Measurements from ENCODE around the gene DRD1. TPM values are rescaled to one million over a fixed set of nuclear protein-coding genes. Genes with fewer than 3 reads are reported as not detected.
"Not testable (repeated sequence)": the region's sequence is repeated elsewhere in the genome, so short reads cannot be mapped to it uniquely, and the experiment has no call there.

Gene DRD1
- total RNA-seq, 2 donors from 2014 or later, result not detected

GRCh38 chr5:175406300-175406699 is 37.7 kb downstream of the DRD1 start:
- peaks cover 5% of the 10 kb centered on the region in 2 donors for H3K9me3 Mint-ChIP-seq
- DNase-seq (ENCODE audit: low spot score in 2 of 2), result no peak
- H3K36me3 Mint-ChIP-seq, result no peaks in the 10 kb centered on the region
- no peak overlapping the region for H3K27ac Mint-ChIP-seq
- ATAC-seq, result no peak

GRCh38 chr5:175397590-175398297 is 46.2 kb downstream of the DRD1 start:
- not testable (repeated sequence) for H3K36me3 Mint-ChIP-seq; DNase-seq (ENCODE audit: low spot score in 2 of 2); H3K9me3 Mint-ChIP-seq; ATAC-seq; H3K27ac Mint-ChIP-seq

DNA sequence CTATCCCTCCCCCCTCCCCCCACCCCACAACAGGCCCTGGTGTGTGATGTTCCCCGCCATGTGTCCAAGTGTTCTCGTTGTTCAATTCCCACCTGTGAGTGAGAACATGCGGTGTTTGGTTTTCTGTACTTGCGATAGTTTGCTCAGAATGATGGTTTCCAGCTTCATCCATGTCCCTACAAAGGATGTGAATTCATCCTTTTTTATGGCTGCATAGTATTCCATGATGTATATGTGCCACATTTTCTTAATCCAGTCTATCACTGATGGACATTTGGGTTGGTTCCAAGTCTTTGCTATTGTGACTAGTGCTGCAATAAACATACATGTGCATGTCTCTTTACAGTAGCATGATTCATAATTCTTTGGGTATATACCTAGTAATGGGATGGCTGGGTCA is 48.6 kb downstream of the DRD1 start:
- not testable (repeated sequence) for H3K36me3 Mint-ChIP-seq; H3K9me3 Mint-ChIP-seq; H3K27ac Mint-ChIP-seq; ATAC-seq; DNase-seq (ENCODE audit: low spot score in 2 of 2)

DNA sequence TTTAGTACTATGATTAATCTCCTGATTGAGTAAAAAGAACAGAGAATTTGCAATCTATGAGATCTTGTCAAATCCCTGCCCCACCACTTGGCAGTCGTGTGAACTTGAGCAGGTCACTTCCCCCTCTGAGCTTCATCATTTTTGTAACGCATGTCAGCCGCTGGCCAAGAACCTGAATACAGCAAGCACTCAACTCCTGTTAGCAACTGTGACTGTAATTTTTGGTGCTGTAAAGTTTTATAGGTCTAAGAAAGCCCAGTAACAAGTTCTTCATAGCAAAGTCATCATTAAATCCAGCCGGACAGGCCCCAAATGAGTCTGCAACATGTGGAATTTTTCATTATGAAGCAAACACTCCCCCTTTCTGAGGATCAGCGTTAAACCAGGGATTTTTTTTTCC is 49.4 kb downstream of the DRD1 start:
- DNase-seq (ENCODE audit: low spot score in 2 of 2) (no peak), ATAC-seq (no peak)
- H3K27ac Mint-ChIP-seq, result no peak overlapping the region
- peaks cover 6% of the 10 kb centered on the region in 2 donors for H3K36me3 Mint-ChIP-seq
- no peaks in the 10 kb centered on the region for H3K9me3 Mint-ChIP-seq

GRCh38 chr5:175393897-175394296 is 50.1 kb downstream of the DRD1 start:
- H3K9me3 Mint-ChIP-seq, result no peaks in the 10 kb centered on the region
- DNase-seq (ENCODE audit: low spot score in 2 of 2), result no peak
- no peak for ATAC-seq
- no peak overlapping the region for H3K27ac Mint-ChIP-seq
- peaks cover 6% of the 10 kb centered on the region in 2 donors for H3K36me3 Mint-ChIP-seq

GRCh38 chr5:175392236-175392635 is 51.7 kb downstream of the DRD1 start:
- ATAC-seq (no peak), DNase-seq (ENCODE audit: low spot score in 2 of 2) (no peak)
- H3K27ac Mint-ChIP-seq, result peak overlapping the region in 1 of 2 donors; percentile 13
- no peaks in the 10 kb centered on the region for H3K9me3 Mint-ChIP-seq
- H3K36me3 Mint-ChIP-seq, result peaks cover 6% of the 10 kb centered on the region in 2 donors

- no peak overlapping the region for H3K27ac Mint-ChIP-seq
- H3K9me3 Mint-ChIP-seq, result no peaks in the 10 kb centered on the region
- no peaks in the 10 kb centered on the region for H3K36me3 Mint-ChIP-seq
- no peak for DNase-seq (ENCODE audit: low spot score in 2 of 2)
- ATAC-seq, result no peak
Observed at GRCh38 chr5:175390352-175391083, 53.5 kb downstream of the DRD1 start.

Other genes with a start within 250 kb of the DRD1 start
- gene SFXN1, start 34.4 kb upstream of the DRD1 start, total RNA-seq, result 100 to 1,000 TPM; 320 to 351 TPM
- 10 to 100 TPM; 13.7 to 28.8 TPM for gene HRH2, start 213.9 kb upstream of the DRD1 start, total RNA-seq

All from activated naive CD4-positive, alpha-beta T cell treated with anti-CD3 and anti-CD28 coated beads, Interleukin-2, amount 50 U/mL, for 72 hours (primary cell).